Sigmoid colon (tissue), 4 donors: ENCODE results near the gene RAB1B.

ENCODE experiments used
- EP300 ChIP-seq, 4 donors: sonication (generic); formaldehyde crosslinking; IDR thresholded peaks; one replicate each; pipeline ENCODE4 v1.6.1; 2017; ENCODE audit warnings: antibody characterized with exemption in 4 of 4
- POLR2AphosphoS5 ChIP-seq, 4 donors: sonication (generic); formaldehyde crosslinking; IDR thresholded peaks; one replicate each; pipeline ENCODE4 v1.6.1; 2017; ENCODE audit warnings: antibody characterized with exemption in 4 of 4
- TF ChIP-seq, protein P1 (sequence below), 4 experiments: fragments of 450-650 bp in 3 of 4; fragments of 200-600 bp in 1 of 4; IDR thresholded peaks; one replicate each; pipeline ENCODE4 v1.5.1; 2016 to 2019; ENCODE audit warnings: antibody characterized with exemption in 4 of 4, mild to moderate bottlenecking in 3 of 4, moderate library complexity in 2 of 4

DNA sequence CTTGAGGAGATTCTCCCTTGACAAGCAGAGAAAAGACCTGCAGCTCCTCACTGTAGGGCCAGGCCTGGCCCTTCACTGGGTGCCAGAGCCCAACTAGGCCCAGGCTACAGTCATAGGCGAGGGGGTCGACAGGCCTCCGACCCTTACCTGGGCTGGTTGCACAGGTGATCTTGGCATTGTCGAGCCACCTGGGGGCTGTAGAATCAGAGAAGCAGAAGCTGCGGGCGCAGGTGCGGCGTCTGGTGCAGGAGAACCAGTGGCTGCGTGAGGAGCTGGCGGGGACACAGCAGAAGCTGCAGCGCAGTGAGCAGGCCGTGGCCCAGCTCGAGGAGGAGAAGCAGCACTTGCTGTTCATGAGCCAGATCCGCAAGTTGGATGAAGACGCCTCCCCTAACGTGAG is 6.9 kb upstream of the RAB1B start:
- TF ChIP-seq, protein P1, sequence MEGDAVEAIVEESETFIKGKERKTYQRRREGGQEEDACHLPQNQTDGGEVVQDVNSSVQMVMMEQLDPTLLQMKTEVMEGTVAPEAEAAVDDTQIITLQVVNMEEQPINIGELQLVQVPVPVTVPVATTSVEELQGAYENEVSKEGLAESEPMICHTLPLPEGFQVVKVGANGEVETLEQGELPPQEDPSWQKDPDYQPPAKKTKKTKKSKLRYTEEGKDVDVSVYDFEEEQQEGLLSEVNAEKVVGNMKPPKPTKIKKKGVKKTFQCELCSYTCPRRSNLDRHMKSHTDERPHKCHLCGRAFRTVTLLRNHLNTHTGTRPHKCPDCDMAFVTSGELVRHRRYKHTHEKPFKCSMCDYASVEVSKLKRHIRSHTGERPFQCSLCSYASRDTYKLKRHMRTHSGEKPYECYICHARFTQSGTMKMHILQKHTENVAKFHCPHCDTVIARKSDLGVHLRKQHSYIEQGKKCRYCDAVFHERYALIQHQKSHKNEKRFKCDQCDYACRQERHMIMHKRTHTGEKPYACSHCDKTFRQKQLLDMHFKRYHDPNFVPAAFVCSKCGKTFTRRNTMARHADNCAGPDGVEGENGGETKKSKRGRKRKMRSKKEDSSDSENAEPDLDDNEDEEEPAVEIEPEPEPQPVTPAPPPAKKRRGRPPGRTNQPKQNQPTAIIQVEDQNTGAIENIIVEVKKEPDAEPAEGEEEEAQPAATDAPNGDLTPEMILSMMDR (IDR thresholded peaks at IDR 0.05), result no peak
- TF ChIP-seq EP300 (IDR thresholded peaks at IDR 0.05) (no peak), POLR2AphosphoS5 (IDR thresholded peaks at IDR 0.05) (no peak)
